Sigmoid colon (tissue), 7 donors: ENCODE results near the gene LXN. TPM values are rescaled to one million over a fixed set of nuclear protein-coding genes. Genes with fewer than 3 reads are reported as not detected.

Source experiments
- DNase-seq: peaks from one replicate; pipeline ENCODE4 v3.0.0-alpha.2; 2019
- H3K27ac ChIP-seq, 4 donors: fragments of 200-600 bp; sonication (generic); one replicate each; pipeline ENCODE4 v1.5.1; 2016 to 2019; ENCODE audit warnings: mild to moderate bottlenecking in 1 of 4
- H3K27me3 ChIP-seq, 3 donors: fragments of 200-600 bp; sonication (generic); one replicate each; pipeline ENCODE4 v1.5.1; 2019; ENCODE audit warnings: mild to moderate bottlenecking in 1 of 3
- H3K36me3 ChIP-seq, 4 donors: fragments of 200-600 bp; sonication (generic); one replicate each; pipeline ENCODE4 v1.5.1; 2016 to 2019
- H3K4me1 ChIP-seq, 4 donors: fragments of 200-600 bp; sonication (generic); one replicate each; pipeline ENCODE4 v1.5.1; 2017 to 2019
- H3K4me3 ChIP-seq, 4 donors: fragments of 200-600 bp; sonication (generic); one replicate each; pipeline ENCODE4 v1.5.1; 2017 to 2019; ENCODE audit warnings: mild to moderate bottlenecking in 2 of 4, moderate library complexity in 1 of 4
- H3K9me3 ChIP-seq, 4 donors: fragments of 200-600 bp in 3 of 4; sonication (generic) in 3 of 4; one replicate each; pipeline versions ENCODE4 v1.5.1 to v1.6.1; 2013 to 2019
- CTCF ChIP-seq, 4 experiments: fragments of 450-650 bp in 3 of 4; fragments of 200-600 bp in 1 of 4; IDR thresholded peaks; one replicate each; pipeline ENCODE4 v1.5.1; 2016 to 2019; ENCODE audit warnings: antibody characterized with exemption in 4 of 4, mild to moderate bottlenecking in 3 of 4, moderate library complexity in 2 of 4
- EP300 ChIP-seq, 4 donors: sonication (generic); formaldehyde crosslinking; IDR thresholded peaks; one replicate each; pipeline ENCODE4 v1.6.1; 2017; ENCODE audit warnings: antibody characterized with exemption in 4 of 4
- POLR2A ChIP-seq, 2 donors: fragments of 450-650 bp; IDR thresholded peaks; one replicate each; pipeline ENCODE4 v1.6.1; 2016; ENCODE audit warnings: antibody characterized with exemption in 2 of 2, mild to moderate bottlenecking in 2 of 2, moderate library complexity in 2 of 2
- POLR2AphosphoS5 ChIP-seq, 4 donors: sonication (generic); formaldehyde crosslinking; IDR thresholded peaks; one replicate each; pipeline ENCODE4 v1.6.1; 2017; ENCODE audit warnings: antibody characterized with exemption in 4 of 4
- WGBS, 2 donors: extraction: QIAGEN DNeasy Blood & Tissue Kit; methylation state at CpG; one replicate each; pipeline ENCODE4 v1.1.7; 2013; 5-methylcytosine and 5-hydroxymethylcytosine counted together
- intact Hi-C: fragments of 100-400 bp; cut with DNase I; formaldehyde crosslinking; loops from one replicate; pipeline ENCODE4 v1.15.1; 2023
- polyA plus RNA-seq, 3 donors: library from polyadenylated mRNA; stranded (reverse); fragments of 200-250 nt; gene quantifications; one replicate each; pipeline ENCODE4 v1.2.3, GENCODE V29; 2013
- small RNA-seq, 3 donors: library from RNA; depleted of rRNA; stranded (forward); fragments of <200 nt; gene quantifications; one replicate each; pipeline ENCODE3, GENCODE V24; 2016
- total RNA-seq, 4 donors: library from RNA; depleted of rRNA; stranded (reverse); fragments of >200 nt; gene quantifications; one replicate each; pipeline ENCODE4 v1.1.0, GENCODE V29; 2016
- donor health status: healthy with polysubstance abuse.
- donor health status: Bipolar disorder and iron deficiency.
- donor health status: healthy.

Gene LXN
- total and polyA plus RNA-seq, 7 donors = 8.6 to 97.3 (median 13.2) TPM

GRCh38 chr3:158617982-158618875, 54.2 kb downstream of the LXN start:
- intact Hi-C loops = no loop called here
- H3K27ac ChIP-seq = no peak overlapping the region
- no peak for DNase-seq
- TF ChIP-seq CTCF (IDR thresholded peaks at IDR 0.05) (no peak), POLR2A (IDR thresholded peaks at IDR 0.05) (no peak), POLR2AphosphoS5 (IDR thresholded peaks at IDR 0.05) (no peak), EP300 (IDR thresholded peaks at IDR 0.05) (no peak)
- no peaks in the 10 kb centered on the region for H3K27me3 ChIP-seq
- no peak overlapping the region for H3K4me3 ChIP-seq
- H3K36me3 ChIP-seq = no peaks in the 10 kb centered on the region
- WGBS, 2 donors = 58 to 63% methylated on average over 1 of the region's 1 CpG
- H3K4me1 ChIP-seq = no peaks in the 10 kb centered on the region
- peaks cover 0 to 5% (median 0%) of the 10 kb centered on the region in 4 donors for H3K9me3 ChIP-seq

Small RNAs within 50 kb of the gene (small RNA-seq; reads per million reads assigned to genes)
- gene AC025033.1 (0 reads per million in 3 donors), gene AC080013.6 (0 reads per million in 3 donors)

Other genes starting within 250 kb of the LXN start
- gene MLF1, start 101.5 kb downstream of the LXN start, total RNA-seq = 10 to 100 TPM in 2 of 4 donors, 1 to 10 TPM in 2; 5.0 to 11.8 (median 10.1) TPM
- gene MLF1, start 101.5 kb downstream of the LXN start, polyA plus RNA-seq = 10 to 100 TPM in 1 of 3 donors, 1 to 10 TPM in 2; 3.0 to 14.1 (median 3.8) TPM
- gene GFM1, start 28.1 kb downstream of the LXN start, total RNA-seq = 10 to 100 TPM; 32.7 to 56.2 (median 42.7) TPM
- 10 to 100 TPM; 10.2 to 23.0 (median 16.8) TPM for gene GFM1, start 28.1 kb downstream of the LXN start, polyA plus RNA-seq
- 100 to 1,000 TPM in 1 of 4 donors, 10 to 100 TPM in 2, 1 to 10 TPM in 1; 6.4 to 208 (median 26.8) TPM for gene RARRES1, start 59.8 kb upstream of the LXN start, total RNA-seq
- gene RARRES1, start 59.8 kb upstream of the LXN start, polyA plus RNA-seq = 10 to 100 TPM; 10.2 to 39.3 (median 14.6) TPM
- gene MFSD1, start 129.4 kb upstream of the LXN start, total RNA-seq = 10 to 100 TPM; 53.9 to 58.5 (median 56.4) TPM
- 10 to 100 TPM; 25.2 to 54.1 (median 39.5) TPM for gene MFSD1, start 129.4 kb upstream of the LXN start, polyA plus RNA-seq